ENCODE results near the gene SEMA4C.

The SEMA4C gene

GRCh38 chr2:96839875-96840850, 29.7 kb downstream of the SEMA4C start:
- no peak for DNase-seq

- DNase-seq = peak in 1 of 3 experiments; percentile 54
Measured at GRCh38 chr2:96839293-96839874, 30.5 kb downstream of the SEMA4C start.

- no peak for DNase-seq
Measured at GRCh38 chr2:96838345-96839292, 31.3 kb downstream of the SEMA4C start.

- no peak for DNase-seq
Measured at GRCh38 chr2:96837575-96837974, 32.3 kb downstream of the SEMA4C start.

- DNase-seq = no peak
Measured at GRCh38 chr2:96835830-96836229, 34.0 kb downstream of the SEMA4C start.

- peak; percentile 92 to 98 (median 94) for DNase-seq
Measured at GRCh38 chr2:96832754-96833507, 36.9 kb downstream of the SEMA4C start.

- DNase-seq = no peak
Measured at GRCh38 chr2:96832408-96832753, 37.5 kb downstream of the SEMA4C start.

GRCh38 chr2:96831679-96832078, 38.2 kb downstream of the SEMA4C start:
- peak in 1 of 3 experiments; percentile 12 for DNase-seq

GRCh38 chr2:96830044-96830562, 39.8 kb downstream of the SEMA4C start:
- DNase-seq = no peak

GRCh38 chr2:96828874-96829273, 41.0 kb downstream of the SEMA4C start:
- no peak for DNase-seq

- DNase-seq = no peak
Measured at GRCh38 chr2:96828436-96828835, 41.4 kb downstream of the SEMA4C start.

GRCh38 chr2:96826546-96827278, 43.2 kb downstream of the SEMA4C start:
- no peak for DNase-seq

- DNase-seq = no peak
Measured at GRCh38 chr2:96825057-96825456, 44.8 kb downstream of the SEMA4C start.

GRCh38 chr2:96824079-96824870, 45.6 kb downstream of the SEMA4C start:
- DNase-seq = no peak

GRCh38 chr2:96823198-96823597, 46.7 kb downstream of the SEMA4C start:
- DNase-seq = no peak

GRCh38 chr2:96822786-96823185, 47.1 kb downstream of the SEMA4C start:
- DNase-seq = no peak

- DNase-seq = no peak
Measured at GRCh38 chr2:96821113-96821675, 48.7 kb downstream of the SEMA4C start.

- DNase-seq = no peak
Measured at GRCh38 chr2:96819876-96820511, 49.9 kb downstream of the SEMA4C start.

- DNase-seq = peak; percentile 36 to 72 (median 57)
Measured at GRCh38 chr2:96819128-96819875, 50.6 kb downstream of the SEMA4C start.

Measured in NCI-H1417 (cell line).